GM12872 (cell line): ENCODE results near the gene CCDC33.

Source experiments
- TF ChIP-seq, protein P1 (sequence below): IDR thresholded peaks from 3 replicates; pipeline ENCODE4 v1.5.1; 2011; ENCODE audit warnings: low read depth, mild to moderate bottlenecking, low read length, moderate library complexity; ENCODE audit not compliant: insufficient read depth

The CCDC33 gene

DNA sequence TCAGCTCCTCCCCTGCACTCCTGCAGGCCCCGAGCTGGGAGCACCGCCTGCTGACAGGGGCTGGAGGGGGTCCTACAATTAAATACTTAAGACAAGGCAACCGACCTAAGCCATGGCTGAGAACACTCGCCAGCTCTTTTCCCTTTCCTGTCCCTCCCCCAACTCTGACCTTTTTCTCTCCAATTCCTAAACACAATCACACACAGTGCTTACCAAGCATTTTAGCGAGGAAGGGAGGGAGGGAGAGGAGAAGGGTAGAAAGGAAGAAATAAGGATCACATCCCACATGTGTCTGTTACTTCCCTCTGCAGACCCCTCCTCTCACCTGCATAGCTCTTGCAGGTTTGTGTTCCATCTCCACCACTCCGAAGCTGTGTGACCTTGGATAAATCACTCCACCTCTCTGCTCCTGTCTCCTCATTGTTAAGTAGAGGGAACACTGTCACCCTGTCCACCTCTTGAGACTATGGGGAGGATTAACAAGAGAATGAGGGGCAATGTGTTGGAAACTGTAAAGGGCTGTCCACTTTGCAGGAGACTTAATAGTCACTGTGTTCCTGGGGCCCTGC, 67.7 kb downstream of the CCDC33 start:
- TF ChIP-seq, protein P1, sequence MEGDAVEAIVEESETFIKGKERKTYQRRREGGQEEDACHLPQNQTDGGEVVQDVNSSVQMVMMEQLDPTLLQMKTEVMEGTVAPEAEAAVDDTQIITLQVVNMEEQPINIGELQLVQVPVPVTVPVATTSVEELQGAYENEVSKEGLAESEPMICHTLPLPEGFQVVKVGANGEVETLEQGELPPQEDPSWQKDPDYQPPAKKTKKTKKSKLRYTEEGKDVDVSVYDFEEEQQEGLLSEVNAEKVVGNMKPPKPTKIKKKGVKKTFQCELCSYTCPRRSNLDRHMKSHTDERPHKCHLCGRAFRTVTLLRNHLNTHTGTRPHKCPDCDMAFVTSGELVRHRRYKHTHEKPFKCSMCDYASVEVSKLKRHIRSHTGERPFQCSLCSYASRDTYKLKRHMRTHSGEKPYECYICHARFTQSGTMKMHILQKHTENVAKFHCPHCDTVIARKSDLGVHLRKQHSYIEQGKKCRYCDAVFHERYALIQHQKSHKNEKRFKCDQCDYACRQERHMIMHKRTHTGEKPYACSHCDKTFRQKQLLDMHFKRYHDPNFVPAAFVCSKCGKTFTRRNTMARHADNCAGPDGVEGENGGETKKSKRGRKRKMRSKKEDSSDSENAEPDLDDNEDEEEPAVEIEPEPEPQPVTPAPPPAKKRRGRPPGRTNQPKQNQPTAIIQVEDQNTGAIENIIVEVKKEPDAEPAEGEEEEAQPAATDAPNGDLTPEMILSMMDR, result no peak

DNA sequence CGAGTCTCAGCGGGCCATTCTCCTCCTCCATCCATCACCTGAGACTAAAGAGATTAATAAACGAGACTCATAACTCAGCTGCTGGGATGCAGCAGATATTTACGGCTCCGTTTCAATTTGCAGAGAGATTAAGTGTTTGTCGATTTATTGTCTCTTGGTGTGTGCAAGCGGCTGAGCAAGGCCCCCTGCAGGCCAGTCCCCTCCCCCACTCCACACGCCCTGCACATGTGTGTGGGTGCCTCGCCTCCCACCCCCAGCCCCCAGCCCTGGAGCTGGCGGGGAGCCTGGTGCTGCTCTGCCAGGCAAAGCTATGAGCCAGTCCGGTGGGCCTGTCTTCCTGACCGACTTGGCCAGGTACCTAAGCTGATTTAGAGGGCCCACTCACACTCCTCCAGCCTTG, 68.3 kb downstream of the CCDC33 start:
- TF ChIP-seq, protein P1, result no peak

- TF ChIP-seq, protein P1, result no peak
These were observed 69.6 kb downstream of the CCDC33 start for GRCh38 chr15:74305687-74306086.

- TF ChIP-seq, protein P1, result no peak
These were observed 70.7 kb downstream of the CCDC33 start for GRCh38 chr15:74306781-74307217.

DNA sequence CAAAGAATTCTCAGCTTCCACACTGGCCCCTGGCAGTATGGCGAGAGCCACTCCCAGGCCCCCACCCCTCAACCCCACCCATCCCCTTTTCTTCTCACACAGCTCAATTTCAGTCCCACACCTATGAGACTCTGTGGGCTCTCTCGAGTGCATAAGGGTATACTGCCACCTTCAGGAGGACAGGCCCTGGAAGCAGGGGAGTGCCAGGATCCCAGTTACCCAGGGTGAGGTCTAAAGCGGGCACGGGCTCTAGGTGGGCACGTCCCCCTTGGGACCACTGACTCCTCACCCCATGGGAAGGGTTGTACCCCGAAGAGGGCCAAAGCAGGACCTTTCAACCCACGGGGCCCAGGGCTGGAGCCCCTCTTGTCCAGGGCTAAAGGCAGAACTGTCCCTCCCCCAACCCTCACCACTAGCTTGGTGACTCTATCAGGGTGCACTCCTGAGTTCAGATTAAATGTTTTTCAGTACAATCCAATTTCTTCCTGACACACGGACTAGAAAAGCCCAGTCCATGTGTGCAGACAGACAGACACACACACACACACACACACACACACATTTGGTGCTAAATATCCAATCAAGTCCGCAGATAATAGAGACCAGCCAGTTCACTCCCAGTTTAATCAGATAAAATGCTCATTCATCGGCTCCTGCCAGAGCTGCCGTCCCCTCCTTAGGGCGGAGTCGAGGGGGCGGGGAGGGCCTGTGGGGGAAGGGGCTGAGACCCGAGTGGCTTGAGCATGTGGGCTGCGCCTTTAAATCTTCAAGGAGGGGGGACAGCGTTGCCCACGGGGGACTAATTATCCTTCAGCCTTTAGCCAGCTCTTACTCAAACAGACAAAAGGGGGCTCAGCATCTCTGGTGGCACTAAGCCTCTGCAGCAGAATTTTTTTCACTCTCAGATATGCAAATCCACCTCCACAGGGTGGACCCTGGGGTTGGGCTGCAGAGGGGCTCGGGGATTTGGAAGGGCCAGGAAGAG, 72.0 kb downstream of the CCDC33 start:
- TF ChIP-seq, protein P1, result peak; percentile 74

GRCh38 chr15:74311734-74312444, 75.8 kb downstream of the CCDC33 start:
- TF ChIP-seq, protein P1, result peak; percentile 52; the same call in 2 of the 3 replicates

- TF ChIP-seq, protein P1, result no peak
These were observed 76.4 kb downstream of the CCDC33 start for GRCh38 chr15:74312445-74313007.
